Peyer's patch (tissue), 4 donors: ENCODE results near the gene FGF4.

Experiments
- CTCF ChIP-seq, 6 experiments: fragments of 450-650 bp in 4 of 6; fragments of 200-600 bp in 2 of 6; sonication (generic) in 1 of 6; IDR thresholded peaks; one replicate each; pipeline ENCODE4 v1.5.1; 2017 to 2019; ENCODE audit warnings: antibody characterized with exemption in 6 of 6, mild to moderate bottlenecking in 3 of 6, moderate library complexity in 1 of 6
- POLR2A ChIP-seq, 2 donors: fragments of 450-650 bp; IDR thresholded peaks; one replicate each; pipeline ENCODE4 v1.5.1; 2017; ENCODE audit warnings: antibody characterized with exemption in 2 of 2, mild to moderate bottlenecking in 2 of 2, moderate library complexity in 2 of 2

GRCh38 chr11:69813839-69814238 is 38.7 kb upstream of the FGF4 start:
- TF ChIP-seq CTCF (IDR thresholded peaks at IDR 0.05) = no peak
- TF ChIP-seq POLR2A (IDR thresholded peaks at IDR 0.05) = no peak
